ENCODE data around the gene CDKN1B.

DNA sequence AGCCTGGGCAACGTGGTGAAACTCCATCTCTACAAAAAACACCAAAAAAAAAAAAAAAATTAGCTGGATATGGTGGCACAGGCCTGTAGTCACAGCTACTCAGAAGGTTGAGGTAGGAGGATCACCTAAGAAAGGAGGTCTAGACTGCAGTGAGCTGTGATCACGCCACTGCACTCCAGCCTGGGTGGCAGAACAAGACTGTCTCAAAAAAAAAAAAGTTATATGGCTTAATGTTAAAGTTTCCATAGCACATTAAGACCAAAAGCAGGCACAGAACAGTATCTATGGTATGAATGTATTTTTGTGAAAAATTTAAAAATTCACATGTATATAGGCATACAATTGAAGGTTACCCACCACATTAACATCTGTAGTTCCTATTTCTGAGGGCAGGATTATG, 15.9 kb downstream of the CDKN1B start:
- TF ChIP-seq SMC3 (IDR thresholded peaks at IDR 0.05; ENCODE audit: low read depth, low read length) (no peak), CEBPB (IDR thresholded peaks at IDR 0.05; ENCODE audit: low read depth, low read length) (no peak)
- TF ChIP-seq, protein P1, sequence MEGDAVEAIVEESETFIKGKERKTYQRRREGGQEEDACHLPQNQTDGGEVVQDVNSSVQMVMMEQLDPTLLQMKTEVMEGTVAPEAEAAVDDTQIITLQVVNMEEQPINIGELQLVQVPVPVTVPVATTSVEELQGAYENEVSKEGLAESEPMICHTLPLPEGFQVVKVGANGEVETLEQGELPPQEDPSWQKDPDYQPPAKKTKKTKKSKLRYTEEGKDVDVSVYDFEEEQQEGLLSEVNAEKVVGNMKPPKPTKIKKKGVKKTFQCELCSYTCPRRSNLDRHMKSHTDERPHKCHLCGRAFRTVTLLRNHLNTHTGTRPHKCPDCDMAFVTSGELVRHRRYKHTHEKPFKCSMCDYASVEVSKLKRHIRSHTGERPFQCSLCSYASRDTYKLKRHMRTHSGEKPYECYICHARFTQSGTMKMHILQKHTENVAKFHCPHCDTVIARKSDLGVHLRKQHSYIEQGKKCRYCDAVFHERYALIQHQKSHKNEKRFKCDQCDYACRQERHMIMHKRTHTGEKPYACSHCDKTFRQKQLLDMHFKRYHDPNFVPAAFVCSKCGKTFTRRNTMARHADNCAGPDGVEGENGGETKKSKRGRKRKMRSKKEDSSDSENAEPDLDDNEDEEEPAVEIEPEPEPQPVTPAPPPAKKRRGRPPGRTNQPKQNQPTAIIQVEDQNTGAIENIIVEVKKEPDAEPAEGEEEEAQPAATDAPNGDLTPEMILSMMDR (conservative IDR thresholded peaks at IDR 0.05; ENCODE audit: low read depth, low read length): no peak
